SU-DHL-6 (cell line): ENCODE measurements around the gene HLA-DPA1.

Experiments used
- CTCF ChIP-seq: fragments of 200-600 bp; sonication (generic); IDR thresholded peaks from one replicate; pipeline ENCODE4 v1.5.1; 2017; ENCODE audit warnings: antibody characterized with exemption, mild to moderate bottlenecking, low read length, moderate library complexity; ENCODE audit not compliant: insufficient read depth, poor library complexity, severe bottlenecking
- EZH2phosphoT487 ChIP-seq: fragments of 200-600 bp; sonication (generic), shearing (Covaris generic); conservative IDR thresholded peaks from 2 replicates; pipeline ENCODE4 v1.6.1; 2018; ENCODE audit warnings: mild to moderate bottlenecking, antibody characterized with exemption, low read length, moderate library complexity, mixed read lengths

GRCh38 chr6:33095681-33096080, 22.2 kb upstream of the HLA-DPA1 start:
- TF ChIP-seq CTCF (no peak), EZH2phosphoT487 (no peak)
